ENCODE data around the gene SHB.

GRCh38 chr9:37955781-37956422 is 113.1 kb downstream of the SHB start:
- TF ChIP-seq CTCF (IDR thresholded peaks at IDR 0.05) (no peak), POLR2A (IDR thresholded peaks at IDR 0.05) (no peak), EP300 (IDR thresholded peaks at IDR 0.05) (no peak)
